RKO (cell line): Measurements from ENCODE around the gene EEFSEC.
A peak's percentile ranks its signal among the peaks of the same experiment; 100 is the strongest.

Experiments
- DNase-seq: peaks from one replicate; pipeline ENCODE4 v3.0.0-alpha.2; 2016; ENCODE audit warnings: low spot score

Gene EEFSEC

DNA sequence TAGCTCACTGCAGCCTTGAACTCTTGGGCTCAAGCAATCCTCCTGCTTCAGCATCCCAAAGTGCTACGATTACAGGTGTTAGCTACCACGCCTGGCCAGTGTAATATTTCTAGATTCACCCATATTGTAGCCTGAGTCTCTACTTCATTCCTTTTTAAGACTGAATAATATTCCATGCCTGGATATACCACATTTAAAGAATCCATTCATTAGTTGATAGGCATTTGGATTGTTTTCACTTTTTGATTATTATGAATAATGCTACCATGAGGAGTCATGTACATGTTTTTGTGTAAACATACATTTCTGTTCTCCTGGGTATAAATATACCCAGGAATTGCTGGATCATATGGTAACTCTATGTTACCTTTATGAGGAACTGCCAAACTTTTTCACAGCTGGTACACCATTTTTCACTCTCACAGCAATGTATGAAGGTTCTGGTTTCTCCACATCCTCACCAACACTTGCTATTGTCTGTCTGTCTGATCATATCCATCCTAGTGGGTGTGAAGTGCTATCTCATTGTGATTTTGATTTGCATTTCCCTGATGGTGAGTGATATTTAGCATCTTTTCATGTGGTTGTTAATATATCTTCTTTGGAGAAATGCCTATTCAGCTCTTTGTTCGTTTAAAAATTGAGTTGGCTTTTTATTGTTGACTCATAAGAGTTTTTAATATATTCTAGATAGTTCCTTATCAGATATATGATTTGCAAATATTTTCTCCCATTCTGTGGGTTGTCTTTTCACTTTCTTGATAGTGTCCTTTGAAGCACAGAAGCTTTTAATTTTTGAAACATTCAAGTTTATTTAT, 32.6 kb downstream of the EEFSEC start:
- DNase-seq, result no peak

DNA sequence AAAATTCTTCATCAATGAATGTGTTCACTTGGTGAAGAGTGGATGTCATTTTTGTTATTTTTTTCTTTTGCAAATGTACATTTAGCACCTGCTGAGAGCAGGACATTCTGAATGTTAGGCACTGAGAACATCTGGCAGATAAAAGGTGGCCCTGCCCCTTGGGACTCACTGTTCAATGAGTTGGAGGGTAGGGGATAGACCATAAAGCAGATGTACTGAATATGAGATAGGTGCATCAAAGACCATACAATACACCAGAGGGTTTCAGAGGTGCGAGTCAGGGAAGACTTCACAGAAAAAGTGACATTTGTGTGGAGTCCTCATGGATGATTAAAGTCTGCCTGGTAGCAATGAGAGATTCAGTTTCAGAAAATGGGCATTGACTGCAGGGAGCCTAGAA, 34.2 kb downstream of the EEFSEC start:
- DNase-seq, result no peak

DNA sequence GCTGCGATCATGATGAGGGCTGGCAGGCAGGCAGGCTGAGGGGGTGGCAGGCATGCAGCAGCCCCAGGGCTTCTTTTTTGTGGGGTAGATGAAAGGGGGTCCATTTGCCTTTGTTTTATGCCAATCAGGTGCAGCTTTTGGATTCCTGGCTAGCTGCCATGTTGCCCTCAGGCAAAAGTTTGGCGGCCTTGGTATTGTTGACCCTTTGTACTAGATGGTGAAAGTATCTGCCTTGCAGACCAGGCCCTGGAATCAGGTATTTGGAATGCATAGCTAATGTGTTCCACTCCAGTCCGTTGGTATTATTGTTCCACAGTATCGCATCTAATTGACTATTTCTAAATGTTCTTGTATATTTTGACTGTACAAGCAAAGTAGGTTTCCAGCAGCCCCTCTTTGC, 35.0 kb downstream of the EEFSEC start:
- DNase-seq, result no peak

DNA sequence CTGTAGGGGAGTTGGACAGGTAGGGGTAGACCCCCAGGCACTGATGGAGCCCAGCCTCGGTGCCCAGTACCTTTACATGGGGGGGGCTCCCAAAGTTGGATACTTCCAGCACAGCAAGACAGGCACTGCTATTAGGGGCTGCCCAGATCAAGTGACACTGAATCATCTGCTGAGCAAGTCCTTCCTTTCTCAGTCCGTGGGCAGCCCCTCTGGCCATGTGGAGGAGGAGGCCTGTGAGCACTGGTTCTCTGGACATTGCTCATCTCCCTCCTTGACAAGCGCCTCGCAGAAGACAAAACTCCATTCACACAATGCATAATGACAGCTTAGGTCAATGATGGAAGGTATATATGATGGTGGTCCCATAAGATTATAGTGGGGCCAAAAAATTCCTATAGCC, 35.7 kb downstream of the EEFSEC start:
- no peak for DNase-seq

DNA sequence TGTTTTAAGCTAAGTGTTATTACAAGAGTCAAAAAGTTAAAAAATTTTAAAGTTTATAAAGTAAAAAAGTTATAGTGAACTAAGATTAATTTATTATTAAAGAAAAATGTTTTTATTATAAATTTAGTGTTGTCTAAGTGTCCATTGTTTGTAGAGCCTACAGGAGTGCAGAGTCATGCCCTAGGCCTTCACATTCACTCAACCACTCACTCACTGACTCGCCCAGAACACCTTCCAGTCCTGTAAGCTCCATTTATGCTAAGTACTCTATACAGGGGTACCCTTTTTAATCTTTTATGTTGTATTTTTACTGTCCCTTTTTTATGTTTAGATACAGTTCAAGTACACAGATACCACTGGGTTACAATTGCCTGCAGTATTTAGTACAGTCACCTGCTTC, 37.2 kb downstream of the EEFSEC start:
- peak; percentile 48 for DNase-seq

DNA sequence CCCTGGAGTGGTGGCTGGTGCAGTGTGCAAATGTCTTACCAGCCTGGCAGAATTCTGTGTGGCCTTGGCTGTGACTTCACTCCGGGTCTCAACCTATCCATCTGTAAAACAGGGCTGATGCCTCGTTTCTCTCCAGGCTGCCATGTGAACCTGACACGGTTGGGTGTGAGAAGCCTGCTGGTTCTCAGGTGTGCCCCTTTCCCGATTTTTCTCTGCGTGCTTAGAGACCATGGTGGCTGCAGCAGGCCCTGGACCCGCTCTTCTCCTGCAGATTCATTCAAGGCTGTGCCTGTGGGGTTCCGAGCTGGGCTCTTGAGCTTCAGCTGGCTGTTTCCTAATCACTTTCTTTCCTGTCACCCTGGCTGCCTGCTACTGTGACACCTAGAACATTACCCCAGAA, 38.9 kb downstream of the EEFSEC start:
- DNase-seq, result no peak

DNA sequence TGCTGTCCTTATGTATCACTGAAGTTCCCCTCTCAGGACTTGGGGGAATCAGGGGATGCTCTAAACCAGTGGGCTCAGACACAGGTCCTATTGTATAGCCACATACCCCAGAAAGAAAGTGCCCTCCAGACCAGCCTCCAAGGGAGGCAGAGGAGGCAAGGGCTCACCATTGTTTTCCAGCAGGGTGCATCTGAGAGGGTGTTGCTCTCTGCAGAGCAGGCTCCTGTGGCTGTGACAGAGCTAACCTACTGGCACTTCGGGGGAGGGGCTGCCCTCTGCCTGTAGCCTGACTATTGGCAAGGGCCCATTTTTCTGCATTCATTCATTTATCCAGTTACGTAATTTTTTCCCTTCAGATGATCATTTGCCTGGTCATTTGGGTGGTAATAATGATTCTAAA, 39.9 kb downstream of the EEFSEC start:
- DNase-seq, result no peak

DNA sequence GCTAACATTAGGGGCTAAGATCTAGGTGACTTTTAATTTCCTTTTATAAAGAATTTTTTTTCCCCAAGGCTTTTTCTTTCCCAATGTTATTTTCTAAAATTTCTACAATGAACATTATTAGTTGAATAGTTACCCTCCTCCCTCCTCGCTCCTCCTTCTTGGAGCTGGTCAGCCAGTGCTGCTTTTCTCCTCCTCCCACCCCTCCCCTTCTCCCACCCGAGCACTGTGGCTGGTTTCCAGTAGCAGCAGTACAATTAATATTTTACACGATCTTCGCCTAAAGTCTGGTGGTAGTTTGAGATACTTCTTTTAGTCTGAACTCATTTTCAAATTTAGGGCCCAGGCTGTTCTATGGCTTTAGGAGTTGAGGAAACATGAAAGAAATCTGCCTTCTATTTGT, 41.6 kb downstream of the EEFSEC start:
- DNase-seq, result no peak

DNA sequence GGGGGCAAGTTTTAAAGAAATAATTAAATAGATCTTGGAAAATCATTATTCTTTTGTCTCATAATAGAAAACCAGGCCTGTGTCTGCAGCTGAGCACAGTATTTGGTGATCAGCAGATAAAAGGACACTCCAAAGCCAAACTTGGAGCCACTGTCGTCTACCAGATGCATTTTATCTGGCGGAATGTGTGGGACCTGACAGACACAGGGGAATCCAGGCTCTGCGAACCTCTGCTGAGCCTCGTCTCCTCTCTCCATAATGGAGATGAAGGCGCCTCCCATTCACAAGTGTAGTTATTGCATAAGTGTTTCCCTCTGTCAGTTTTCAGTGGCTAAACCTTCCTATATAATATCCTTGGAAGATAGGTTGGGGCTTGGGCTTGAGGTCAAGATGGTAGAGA, 42.1 kb downstream of the EEFSEC start:
- no peak for DNase-seq

DNA sequence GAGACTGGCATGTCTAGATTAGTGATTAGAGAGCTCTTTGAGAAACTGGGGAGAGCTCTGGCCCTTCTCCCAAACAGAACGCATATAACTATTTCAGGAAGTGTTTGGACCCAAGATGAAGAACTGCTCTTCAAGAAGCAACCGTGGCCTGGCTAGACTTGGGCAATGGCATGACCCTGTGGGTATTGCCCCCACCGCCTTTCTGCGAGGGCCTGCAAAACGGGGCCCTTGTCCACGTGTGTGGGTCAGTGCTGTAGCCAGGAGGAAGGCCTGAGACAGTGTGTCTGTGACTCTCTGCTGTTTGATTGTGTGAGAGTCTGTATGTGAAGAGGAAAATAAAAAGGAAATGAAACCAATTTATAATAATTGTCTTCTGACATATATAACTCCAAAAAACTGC, 42.5 kb downstream of the EEFSEC start:
- no peak for DNase-seq

DNA sequence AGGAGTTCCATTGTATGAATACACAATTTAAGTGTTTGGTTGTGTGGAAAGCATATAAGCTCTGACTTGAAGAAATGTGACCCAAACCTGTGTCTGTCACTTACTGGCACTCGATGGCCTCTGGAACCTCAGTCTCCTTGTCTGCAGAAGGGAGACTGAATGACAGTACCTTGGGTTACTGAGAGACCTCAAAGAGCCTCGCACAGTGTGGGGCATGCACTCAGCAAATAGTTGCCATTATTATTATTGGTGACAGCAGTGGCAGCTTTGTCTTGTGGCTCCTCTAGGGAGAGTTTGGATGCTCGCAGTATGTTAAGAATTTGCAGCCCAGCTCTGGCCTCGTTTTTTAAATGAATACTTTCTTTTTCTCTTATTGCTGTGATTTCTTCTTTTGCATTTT, 43.4 kb downstream of the EEFSEC start:
- DNase-seq, result no peak

DNA sequence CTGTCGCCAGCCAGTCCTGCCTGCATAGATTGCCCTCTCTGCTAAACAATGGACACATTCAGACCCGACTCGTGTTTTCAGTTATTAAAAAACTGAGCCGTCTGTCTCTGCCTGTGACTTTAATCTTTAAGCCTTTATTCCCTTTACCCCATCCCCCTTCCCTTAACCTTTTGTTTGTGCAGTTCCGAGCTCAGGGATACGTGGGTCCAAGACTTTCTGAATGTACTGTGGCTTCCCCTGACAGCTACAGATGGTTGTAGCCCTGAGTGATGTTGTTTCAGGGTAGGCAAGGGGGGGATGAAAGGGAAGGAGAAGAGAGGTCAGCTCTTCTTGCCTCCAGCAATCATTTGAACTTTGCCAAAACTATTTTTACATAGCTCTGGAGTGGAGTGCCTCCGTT, 44.6 kb downstream of the EEFSEC start:
- DNase-seq, result no peak

DNA sequence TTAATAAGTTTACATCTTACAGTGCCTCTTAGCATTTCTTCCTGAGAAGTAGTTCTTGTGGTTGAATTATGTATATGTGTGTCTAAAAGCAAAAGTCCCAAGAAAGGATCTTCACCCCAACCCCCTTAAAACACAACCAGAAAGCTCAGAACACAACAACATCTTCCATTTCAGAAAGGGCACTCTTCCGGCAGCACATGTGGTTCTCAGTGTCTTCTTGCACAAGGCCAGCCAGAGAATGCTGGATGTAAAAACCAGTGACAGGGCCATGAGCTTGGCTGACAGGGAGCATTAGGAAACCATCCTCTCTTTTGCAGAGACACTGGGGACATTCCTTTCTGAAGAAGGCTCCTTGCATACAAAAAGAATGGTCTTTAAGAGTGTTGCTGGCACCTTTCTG, 45.0 kb downstream of the EEFSEC start:
- DNase-seq, result no peak

DNA sequence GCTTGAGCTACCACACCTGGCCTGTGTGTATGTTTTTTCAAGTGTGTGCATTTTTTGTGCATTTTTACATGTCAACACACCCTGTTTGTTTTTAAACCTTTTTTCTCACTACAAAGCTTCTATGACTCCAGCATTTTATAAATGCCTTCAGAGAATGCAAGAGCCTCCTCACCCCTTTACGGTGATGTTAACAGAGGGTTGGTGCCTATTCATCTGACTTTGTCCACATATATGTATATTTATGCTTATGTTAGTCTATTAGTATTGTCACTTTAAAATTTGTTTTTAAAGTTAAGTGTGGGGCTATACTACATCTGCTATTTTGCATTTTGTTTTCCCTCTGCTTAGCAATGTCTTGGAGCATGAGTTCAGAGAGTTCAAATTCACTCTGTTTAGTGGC, 45.8 kb downstream of the EEFSEC start:
- DNase-seq, result no peak

DNA sequence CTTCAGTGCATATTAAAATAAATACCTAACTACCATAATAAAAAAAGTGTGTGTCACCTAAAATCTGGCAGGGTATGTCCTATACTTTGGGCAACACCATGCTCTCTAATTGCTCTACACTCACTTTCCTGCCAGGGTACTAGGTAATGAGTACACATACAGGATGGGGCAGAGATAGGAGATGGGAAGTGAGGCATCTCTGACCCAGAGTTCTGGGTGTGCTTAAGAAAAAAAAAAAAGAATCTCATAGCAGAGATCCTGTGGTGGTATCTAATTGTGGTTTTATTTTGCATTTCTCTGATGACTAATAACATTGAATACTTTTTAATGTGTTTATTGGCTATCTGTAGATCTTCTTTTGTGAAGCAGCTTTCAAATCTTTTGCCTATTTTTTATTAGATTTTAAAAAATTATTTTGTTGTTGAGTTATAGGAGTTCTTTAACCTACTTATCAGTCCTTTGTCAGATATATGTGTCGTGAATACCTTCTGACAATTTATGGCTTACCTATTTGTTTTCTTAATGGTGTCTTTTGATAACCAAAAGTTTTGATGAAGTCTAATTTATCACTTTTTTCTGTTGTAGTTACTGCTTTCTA, 48.0 kb downstream of the EEFSEC start:
- DNase-seq, result no peak

DNA sequence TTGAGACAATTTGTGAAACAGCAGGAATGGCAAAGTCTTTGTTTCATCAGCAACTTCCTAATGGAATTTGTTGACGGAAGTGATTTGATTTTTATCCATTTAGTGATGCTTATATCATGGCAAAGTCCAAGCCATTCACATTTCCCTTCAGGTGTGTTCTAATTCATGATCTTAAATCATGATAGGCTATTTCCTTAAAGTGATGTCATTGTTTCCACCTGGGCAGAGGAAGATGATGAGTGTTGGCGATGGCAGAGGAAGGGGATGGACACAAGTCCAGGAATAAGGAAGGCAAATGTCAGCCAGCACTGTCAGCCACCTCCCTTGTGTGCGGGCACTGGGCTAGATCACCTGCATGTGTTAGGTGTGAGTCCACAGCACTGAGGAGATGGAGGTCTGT, 49.9 kb downstream of the EEFSEC start:
- DNase-seq, result no peak

DNA sequence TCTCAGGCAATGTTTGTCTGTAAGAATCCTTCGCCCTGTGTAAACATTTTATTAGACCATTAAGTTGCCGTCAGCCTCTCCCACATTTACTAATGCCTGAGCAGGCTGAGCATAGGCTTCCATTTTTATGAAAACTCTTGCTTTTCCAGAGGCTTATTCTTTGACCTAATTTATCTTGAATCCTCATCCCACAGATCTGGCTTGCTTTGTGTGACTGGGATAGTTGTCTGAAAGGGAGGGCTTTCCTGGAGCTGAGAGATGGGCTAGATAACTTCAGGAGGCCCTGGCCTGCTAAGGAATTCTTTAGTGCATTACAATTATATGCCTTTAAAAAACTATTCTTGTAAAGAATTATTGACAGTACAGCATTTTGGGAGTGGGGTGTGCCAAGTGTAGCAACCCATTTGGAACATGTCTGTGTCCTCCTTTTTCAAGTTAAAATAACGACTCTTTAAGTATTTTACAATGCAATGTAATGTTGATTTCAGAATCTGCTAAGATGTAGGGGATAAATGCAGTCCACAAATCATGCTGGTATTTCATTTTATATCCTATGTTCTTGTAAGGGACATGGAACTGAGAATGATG, 52.4 kb downstream of the EEFSEC start:
- no peak for DNase-seq

DNA sequence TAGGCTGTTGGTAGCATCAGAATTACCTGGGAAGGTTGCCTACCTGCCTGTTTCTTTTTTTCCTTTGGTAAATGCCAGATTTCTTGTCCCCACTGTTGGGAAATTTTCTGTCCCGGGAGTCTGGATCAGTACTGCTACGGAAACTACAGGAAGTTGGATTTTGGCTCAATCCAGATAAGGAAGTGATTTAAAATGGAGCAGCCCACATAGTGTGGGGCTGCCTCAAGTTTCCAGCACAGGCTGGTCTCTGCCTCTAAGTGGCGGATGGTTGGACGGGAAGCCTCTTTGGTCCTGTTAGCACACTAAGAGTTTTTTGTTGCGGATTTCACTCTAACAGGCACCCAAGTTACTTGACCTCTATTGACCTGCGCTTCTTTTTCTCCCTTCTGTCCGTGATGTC, 54.7 kb downstream of the EEFSEC start:
- no peak for DNase-seq

DNA sequence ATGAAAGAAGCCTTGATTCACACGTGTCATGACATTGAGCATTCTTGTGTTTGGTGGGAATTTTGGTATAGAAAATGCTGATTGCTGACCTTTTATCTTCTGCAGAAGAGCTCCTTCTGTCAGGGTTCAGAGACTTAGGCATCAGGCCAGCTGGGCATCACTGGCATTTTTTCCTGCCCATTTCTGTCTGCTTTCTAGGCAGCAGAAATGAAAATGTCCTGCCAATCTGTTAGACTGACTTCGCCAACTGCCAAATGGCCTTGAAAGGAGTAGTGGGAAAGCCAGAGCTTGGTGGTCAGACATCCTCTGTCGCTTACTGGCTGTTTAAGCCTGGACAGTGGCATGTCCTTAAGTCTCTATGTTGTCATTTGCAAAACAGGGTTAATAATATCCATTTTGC, 57.4 kb downstream of the EEFSEC start:
- DNase-seq, result no peak

DNA sequence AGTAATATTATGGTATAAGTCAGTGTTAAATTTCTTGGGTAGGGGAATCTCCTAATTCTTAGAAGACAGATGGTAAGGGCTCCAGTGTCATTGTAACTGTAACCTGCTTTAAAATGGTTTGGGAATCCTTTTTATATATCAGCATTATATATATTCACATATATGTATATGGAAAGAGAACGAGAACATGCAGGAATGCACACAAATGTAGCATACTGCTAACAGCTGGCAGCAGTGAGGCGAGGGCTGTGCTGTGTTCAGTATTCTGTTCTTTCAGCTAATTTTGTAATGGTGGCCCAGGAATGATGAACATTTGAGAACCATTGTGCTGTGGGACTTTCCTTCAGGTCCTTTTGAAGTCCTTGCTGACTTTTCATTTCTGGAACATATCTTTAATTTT, 60.8 kb downstream of the EEFSEC start:
- DNase-seq, result no peak

DNA sequence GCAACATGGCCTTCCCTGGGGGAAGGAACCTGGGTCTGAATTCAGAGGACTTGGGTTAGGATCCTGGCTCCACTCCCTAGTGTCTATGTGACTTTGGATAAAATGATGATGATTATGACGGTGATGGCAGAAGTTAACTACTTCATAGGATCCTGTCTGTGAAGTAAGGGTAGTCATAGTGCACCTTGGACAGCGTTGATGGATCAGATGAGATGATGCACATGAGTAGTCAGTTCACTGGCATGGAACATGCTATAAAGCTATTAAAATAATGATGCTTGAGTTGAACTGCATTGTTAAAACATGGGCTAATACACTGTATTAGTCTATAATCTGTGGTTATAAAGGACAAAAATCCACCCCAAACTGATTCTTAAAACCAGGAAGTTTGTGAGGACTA, 62.0 kb downstream of the EEFSEC start:
- DNase-seq, result no peak

DNA sequence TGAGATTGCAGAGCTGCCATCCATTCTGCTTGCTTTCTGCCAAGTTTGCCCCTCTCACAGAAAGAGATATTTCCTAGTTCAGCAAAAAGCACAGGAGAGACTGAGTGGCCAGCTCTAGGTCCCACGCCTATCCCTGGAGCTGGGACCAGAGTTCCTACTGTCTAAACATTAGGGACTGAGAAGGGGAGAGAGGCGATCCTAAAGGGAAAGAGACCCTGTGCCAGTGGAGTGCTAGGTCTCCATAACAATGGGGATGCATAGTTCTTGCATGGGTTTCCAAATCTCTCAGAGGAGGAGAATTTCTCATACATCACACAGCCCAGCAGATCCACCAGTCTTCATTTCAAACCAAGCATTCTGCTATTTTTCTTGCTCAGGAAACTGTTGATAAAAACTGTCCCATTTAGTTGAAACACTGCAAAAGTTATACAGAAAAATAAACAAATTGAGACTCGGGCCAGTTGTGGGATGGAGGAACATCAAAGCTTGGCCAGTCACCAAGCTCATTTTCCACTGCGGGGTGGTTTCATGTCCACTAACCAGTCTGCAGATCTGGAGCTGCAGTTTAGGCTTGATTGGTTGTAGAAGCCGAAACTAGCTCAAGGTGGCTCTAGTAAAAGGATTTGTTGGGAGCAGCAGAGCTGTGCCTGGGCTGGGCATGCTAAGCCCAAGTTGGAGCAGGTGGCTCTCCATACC, 62.7 kb downstream of the EEFSEC start:
- no peak for DNase-seq
